ENCODE measurements around the gene USH2A.

DNA sequence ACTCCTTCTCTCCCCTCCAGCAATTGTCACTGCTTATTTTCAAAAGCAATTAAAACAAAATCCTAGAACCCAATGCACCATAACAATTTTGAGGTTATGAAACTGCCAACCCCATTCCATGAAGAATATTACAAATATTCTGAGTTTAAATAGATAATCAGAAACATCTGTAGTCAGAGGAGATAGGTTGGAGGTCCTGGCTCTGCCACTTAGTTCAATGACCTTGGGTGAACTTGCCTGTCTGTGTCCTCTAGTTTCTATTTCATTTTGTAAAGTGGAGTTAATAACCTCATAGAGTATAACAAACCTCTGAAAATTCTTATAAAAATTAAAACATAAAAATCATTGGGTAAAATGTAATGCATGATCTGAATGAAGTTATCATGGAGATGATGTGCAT, 691.5 kb downstream of the USH2A start:
- TF ChIP-seq RAD21 (IDR thresholded peaks at IDR 0.05; ENCODE audit: low read depth): no peak
- TF ChIP-seq, protein P1, sequence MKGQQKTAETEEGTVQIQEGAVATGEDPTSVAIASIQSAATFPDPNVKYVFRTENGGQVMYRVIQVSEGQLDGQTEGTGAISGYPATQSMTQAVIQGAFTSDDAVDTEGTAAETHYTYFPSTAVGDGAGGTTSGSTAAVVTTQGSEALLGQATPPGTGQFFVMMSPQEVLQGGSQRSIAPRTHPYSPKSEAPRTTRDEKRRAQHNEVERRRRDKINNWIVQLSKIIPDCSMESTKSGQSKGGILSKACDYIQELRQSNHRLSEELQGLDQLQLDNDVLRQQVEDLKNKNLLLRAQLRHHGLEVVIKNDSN (IDR thresholded peaks at IDR 0.05): no peak
